Stimulated activated CD8-positive, alpha-beta memory T cell treated with anti-CD3 and anti-CD28 coated beads, Interleukin-7, amount 100 ng/mL, for 1 hour (primary cell): ENCODE data around the gene NANOS2.

ENCODE experiments used
- DNase-seq, 2 donors: peaks; one replicate each; pipeline ENCODE4 v3.0.0-alpha.2; 2020; ENCODE audit warnings: low read depth in 2 of 2

NANOS2 gene

GRCh38 chr19:45913874-45914830, at the start of gene NANOS2:
TSS of gene NANOS2 (minus strand) at chr19:45914778. CDS start at chr19:45914693, 85 bp downstream.
- DNase-seq: no peak

- DNase-seq: no peak
Observed at GRCh38 chr19:45962021-45962420, 47.4 kb upstream of the NANOS2 start.

GRCh38 chr19:45960595-45961235, 46.1 kb upstream of the NANOS2 start:
- no peak for DNase-seq

GRCh38 chr19:45959517-45960025, 45.0 kb upstream of the NANOS2 start:
- no peak for DNase-seq

GRCh38 chr19:45958769-45959516, 44.4 kb upstream of the NANOS2 start:
- no peak for DNase-seq

DNA sequence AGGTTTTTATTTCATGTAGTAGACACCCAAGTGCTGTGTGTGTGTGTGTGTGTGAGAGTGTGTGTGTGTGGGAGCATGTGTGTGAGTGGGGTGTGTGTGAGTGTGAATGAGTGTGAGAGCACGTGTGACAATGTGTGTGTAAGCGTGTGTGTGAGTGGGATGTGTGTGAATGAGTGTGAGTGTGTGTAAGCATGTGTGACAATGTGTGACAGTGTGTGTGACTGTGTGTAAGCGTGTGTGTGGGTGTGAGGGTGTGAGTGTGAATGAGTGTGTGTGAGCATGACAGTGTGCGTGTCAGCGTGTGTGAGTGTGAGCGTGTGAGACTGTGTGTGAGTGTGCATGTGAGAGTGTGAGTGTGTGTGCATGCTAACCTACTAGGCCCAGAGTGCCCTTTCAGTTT, 43.7 kb upstream of the NANOS2 start:
- DNase-seq: no peak

DNA sequence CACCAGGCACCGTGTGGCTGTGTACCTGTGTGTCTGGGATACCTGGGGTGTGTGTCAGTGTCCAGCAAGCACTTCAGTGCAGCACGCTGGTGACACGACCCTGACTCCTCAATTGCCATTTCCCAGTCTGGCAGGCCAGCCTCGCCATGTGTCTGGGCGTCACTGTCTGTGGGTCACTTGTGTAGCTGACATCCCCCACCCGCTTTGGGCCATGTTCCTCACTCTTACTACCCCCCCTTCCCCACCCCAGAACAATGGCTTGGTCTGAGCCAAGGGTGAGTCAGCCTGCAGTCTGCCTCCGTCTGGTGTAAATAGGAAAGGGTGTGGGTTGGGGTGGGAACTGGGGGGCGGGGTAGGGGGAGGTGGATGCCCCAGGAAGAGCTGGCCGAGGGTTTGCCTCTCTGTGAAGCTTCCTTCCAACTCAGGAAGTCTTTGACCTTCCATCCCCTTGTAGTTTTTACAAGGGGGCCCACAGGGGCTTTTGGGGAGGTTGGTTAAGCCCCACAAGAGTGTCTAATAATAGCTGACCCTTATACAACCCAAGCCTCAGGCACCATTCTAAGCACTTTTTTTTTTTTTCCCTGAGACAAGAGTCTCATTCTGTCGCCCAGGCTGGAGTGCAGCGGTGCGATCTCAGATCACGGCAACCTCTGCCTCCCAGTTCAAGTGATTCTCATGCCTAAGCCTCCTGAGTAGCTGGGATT, 41.5 kb upstream of the NANOS2 start:
- no peak for DNase-seq

- no peak for DNase-seq
Observed at GRCh38 chr19:45954156-45954555, 39.6 kb upstream of the NANOS2 start.

- DNase-seq: no peak
Observed at GRCh38 chr19:45953676-45954075, 39.1 kb upstream of the NANOS2 start.

- no peak for DNase-seq
Observed at GRCh38 chr19:45952686-45953505, 38.3 kb upstream of the NANOS2 start.

DNA sequence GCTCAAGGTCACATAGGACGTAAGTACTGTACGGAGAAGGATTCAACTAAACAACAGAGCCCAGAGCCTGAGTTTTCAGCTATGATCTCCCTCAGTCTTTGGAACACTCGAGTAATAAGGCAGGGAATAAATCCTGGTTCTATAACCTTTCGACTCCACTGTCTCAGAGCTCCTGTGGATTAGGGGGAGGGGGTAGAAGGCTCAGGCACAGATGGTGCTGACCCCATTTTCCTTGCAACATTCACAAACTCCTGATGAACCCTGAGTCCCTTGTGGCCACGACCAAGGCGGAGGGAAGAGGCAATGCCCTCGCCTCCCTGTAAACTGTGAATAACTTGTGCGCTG, 37.7 kb upstream of the NANOS2 start:
- no peak for DNase-seq

DNA sequence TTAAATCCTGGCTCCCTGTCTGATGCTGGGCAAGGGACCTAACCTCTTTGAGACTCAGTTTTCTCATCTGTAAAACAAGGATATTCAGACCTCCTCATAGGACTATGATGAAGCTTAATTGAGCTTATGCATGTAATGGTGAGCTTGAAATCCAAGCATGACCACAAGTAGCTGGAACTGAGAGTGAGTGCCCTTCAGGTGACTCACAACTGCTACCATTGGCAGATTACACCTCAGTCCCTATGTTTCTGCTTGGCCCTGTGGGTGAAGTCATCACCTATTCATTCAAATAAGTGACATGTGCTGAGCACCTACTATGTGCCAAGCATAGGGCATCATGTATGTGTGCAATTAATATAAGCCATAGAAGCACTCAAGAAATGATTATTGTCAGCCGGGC, 33.3 kb upstream of the NANOS2 start:
- no peak for DNase-seq

DNA sequence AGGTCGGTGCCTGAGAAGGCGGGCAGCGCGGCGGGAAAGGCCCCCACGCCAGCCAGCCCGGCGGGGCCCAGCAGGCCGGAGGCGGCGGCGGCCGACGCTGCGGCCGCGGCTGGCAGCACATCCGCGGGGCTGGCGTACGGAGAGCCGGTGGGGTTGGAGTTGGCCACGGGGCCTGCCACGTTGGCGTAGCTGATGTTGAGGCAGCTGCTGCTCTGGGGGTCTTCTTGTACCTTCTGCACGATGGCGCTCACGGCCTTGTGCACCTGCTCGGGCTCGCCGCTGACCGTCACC, 25.9 kb upstream of the NANOS2 start:
- DNase-seq: no peak

DNA sequence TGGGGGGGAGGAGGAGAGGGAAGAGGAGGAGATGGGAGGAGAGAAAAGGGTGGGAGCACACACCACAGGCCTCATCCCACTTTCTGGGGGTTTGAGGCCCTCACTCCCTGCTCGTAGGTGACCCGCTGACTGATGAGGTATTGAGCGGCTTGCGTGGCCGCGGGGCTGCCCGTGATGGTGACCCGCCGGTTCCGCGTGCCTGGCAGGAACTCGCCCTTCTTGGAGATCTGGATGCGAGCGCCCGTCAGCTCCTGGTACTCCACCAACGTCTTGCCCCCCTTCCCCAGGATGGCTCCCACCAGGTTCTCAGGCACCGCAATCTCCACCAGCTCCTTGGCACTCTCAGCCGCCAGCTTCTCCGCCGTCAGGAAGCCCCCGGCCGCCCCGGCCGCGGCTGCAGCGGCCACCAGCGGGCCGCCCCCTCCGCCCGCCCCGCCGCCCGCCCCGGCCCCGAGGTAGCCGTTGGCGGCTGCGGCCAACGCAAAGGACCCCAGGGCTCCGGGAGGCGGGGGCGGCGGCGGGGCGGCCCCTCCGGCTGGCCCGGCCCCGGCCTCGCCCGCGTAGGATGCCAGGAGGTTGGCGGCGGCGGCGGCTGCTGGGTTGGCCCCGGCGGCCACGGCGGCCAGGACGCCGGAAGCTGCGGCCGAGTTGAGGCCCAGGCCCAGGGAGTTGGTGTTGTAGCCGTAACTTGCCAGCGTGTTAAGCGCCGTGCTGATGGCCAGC, 25.4 kb upstream of the NANOS2 start:
- DNase-seq: no peak

DNA sequence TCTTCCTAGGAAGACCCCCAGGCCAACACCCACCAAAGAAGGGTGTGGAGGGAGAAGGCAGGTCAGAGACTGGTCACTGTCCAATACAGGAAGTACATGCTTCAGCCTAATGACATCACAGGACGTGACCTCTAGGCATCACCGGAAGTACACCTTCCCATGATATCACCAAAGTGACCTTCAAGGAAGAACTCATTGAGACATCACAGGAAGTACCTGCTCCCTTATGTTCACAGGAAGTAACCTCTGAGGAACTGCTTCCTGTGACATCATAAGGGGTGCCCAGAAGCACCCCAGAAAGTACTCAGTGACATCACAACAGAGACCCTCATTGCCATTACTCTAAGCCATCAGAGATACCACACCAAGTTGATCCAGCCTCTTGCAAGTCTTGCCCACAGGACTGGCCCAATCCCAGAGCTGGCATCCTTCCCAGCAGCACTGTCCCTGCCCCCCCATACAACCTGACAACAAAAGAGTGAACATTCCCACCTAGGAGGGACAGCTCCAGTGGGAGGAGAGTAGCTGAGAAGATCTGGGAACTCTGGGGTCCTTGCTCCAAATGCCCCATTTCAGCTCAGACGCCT, 24.2 kb upstream of the NANOS2 start:
- DNase-seq: no peak

DNA sequence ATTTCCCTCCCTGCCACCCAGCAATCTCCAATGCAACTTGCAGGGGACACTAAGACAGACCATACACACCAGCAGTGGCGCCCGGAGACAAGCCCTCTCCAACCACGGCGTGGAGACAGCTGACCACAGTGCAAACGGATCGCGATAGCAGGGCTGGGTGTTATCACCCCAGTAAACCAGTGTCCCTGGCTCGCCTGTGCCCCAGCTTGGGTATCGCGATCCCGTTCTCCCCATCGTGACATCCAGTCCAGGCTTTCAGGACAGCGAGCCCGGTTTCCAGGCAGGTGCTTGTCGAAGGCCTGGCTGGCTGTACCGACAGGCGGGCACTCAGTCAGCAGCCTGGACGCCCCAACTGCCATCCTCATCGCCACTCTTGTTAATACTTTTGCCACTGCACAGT, 20.7 kb upstream of the NANOS2 start:
- DNase-seq: no peak

DNA sequence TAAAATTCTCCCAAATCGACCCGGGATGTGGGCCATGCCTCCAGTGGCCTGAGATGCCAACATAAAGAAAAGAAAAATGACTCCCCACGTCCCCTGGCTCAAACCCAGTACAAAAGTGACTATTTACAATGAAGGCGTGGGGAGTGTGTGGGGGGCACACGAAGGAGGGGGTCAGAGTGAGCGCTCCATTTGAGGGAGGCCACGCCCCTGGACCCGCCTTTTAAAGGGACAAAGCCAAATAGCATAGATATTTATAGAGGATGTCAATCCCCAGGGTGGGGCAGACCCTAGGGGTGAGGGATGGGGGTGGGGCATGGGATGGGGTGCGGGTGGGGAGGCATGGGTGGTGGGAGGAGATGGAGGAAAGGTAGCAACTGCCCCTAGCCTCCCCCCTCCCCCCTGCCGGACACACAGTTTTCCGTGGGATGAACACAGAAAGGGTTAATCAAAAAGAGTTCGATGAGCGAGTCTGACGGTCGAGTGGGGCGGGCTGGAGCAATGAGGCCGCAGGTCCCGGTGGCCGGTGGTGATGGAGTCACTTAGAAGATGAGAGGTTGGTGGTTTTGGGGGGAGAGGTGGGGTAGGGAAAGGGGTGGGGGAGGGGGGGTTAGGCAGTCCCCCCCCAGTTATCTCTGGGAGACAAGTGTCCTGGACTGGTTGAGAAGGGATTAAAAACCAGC, 20.1 kb upstream of the NANOS2 start:
- DNase-seq: no peak

- no peak for DNase-seq
Observed at GRCh38 chr19:45933759-45934158, 19.2 kb upstream of the NANOS2 start.

GRCh38 chr19:45931055-45931454, 16.5 kb upstream of the NANOS2 start:
- DNase-seq: no peak
